Naive B cell (primary cell): ENCODE results near the gene ANG. TPM values are rescaled to one million over a fixed set of nuclear protein-coding genes. Genes with fewer than 3 reads are reported as not detected.
A peak's percentile ranks its signal among the peaks of the same experiment; 100 is the strongest.
"Not testable (repeated sequence)": the region's sequence is repeated elsewhere in the genome, so short reads cannot be mapped to it uniquely, and the experiment has no call there.

Experiments used
- ATAC-seq, 2 donors: fragments of 150-1000 bp; cut with Tn5 transposase; 2 replicates each; pipeline ENCODE4 v1.10.0; 2021; ENCODE audit warnings: low read depth in 2 of 2, mild to moderate bottlenecking in 2 of 2, moderate library complexity in 2 of 2
- DNase-seq: peaks from one replicate; pipeline ENCODE4 v3.0.0; 2022
- H3K27ac Mint-ChIP-seq, 6 donors: one replicate each; pipeline ENCODE4 v1.8.0; 2020 to 2022; ENCODE audit warnings: mild to moderate bottlenecking in 6 of 6, mixed read lengths in 6 of 6, moderate library complexity in 5 of 6, inconsistent platforms in 2 of 6
- H3K27me3 Mint-ChIP-seq, 3 donors: one replicate each; pipeline ENCODE4 v1.8.0; 2021 to 2022; ENCODE audit warnings: mixed read lengths in 3 of 3, mild to moderate bottlenecking in 1 of 3
- H3K36me3 Mint-ChIP-seq, 2 donors: one replicate each; pipeline ENCODE4 v1.8.0; 2020 to 2022; ENCODE audit warnings: mixed read lengths in 2 of 2, inconsistent platforms in 1 of 2, mild to moderate bottlenecking in 1 of 2
- H3K4me1 Mint-ChIP-seq, 3 donors: one replicate each; pipeline ENCODE4 v1.8.0; 2020 to 2022; ENCODE audit warnings: mixed read lengths in 3 of 3, inconsistent platforms in 1 of 3, mild to moderate bottlenecking in 1 of 3, moderate library complexity in 1 of 3
- H3K4me3 Mint-ChIP-seq, 8 donors: one replicate each; pipeline ENCODE4 v1.8.0; 2020 to 2022; ENCODE audit warnings: mild to moderate bottlenecking in 8 of 8, mixed read lengths in 8 of 8, moderate library complexity in 8 of 8, inconsistent platforms in 2 of 8
- H3K9me3 Mint-ChIP-seq, 7 donors: one replicate each; pipeline ENCODE4 v1.8.0; 2020 to 2022; ENCODE audit warnings: mixed read lengths in 7 of 7, mild to moderate bottlenecking in 5 of 7, inconsistent platforms in 2 of 7, moderate library complexity in 1 of 7
- polyA plus RNA-seq, 6 donors: library from polyadenylated mRNA; unstranded; fragments of 300-500 nt; fragmentation: Illumina TruSeq; gene quantifications; one replicate each; pipeline ENCODE4 v1.2.3, GENCODE V29; 2021; ENCODE audit warnings: low read depth in 6 of 6

Gene ANG
- polyA plus RNA-seq, 6 donors from 2014 or later = 0.53 to 0.63 (median 0.57) TPM; not detected in 3

DNA sequence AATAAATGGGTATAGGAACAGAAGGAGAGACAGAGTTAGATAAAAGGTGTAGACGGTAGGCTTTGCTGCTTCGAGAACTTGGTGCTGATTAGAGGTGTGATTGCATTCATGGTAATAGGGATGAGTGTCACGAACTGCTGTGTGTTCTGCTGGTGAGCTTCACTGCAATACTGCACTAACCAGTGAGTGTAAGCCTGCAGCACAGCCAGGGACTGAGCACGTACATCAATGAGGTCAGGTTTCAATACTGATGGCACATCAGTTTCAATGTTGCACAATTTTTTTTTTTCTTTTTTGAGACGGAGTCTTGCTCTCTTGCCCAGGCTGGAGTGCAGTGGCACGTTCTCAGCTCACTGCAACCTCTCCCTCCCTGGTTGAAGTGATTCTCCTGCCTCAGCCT lies 32.2 kb downstream of the ANG start:
- DNase-seq (no peak), ATAC-seq (no peak)
- Mint-ChIP-seq H3K9me3 (peaks cover 0 to 13% (median 4%) of the 10 kb centered on the region in 7 donors), H3K4me3 (peak overlapping the region in 1 of 8 donors; percentile 69), H3K27ac (peak overlapping the region in 4 of 6 donors; percentile 1 to 86 (median 32)), H3K4me1 (peaks cover 45 to 93% (median 85%) of the 10 kb centered on the region in 3 donors), H3K36me3 (peaks cover 1 to 11% of the 10 kb centered on the region in 2 donors), H3K27me3 (no peaks in the 10 kb centered on the region)

DNA sequence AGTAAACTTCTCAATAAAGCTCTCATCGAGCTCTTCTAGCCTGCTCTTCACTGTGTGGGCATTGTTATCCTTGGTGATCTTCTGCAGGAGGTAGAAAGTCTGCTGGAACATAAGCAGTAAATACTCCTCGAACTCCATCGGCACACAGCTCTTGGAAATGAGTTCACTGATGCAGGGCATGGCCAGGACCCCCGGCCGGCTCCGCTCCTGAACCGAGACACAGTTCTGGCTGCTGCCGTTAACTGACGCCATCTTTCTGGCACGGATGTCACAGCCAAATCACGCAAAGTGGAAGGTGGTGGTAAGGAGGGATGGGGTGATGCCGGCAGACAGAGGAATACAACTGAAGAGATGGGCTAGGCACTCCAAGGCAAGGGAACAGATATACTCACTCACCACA lies 33.5 kb downstream of the ANG start:
- Mint-ChIP-seq H3K27me3 (no peaks in the 10 kb centered on the region), H3K27ac (peak overlapping the region in 5 of 6 donors; percentile 39 to 81 (median 75)), H3K4me1 (peaks cover 50 to 93% (median 85%) of the 10 kb centered on the region in 3 donors), H3K9me3 (peaks cover 0 to 13% (median 4%) of the 10 kb centered on the region in 7 donors), H3K4me3 (no peak overlapping the region), H3K36me3 (peaks cover 9 to 10% of the 10 kb centered on the region in 2 donors)
- DNase-seq (no peak), ATAC-seq (no peak)

DNA sequence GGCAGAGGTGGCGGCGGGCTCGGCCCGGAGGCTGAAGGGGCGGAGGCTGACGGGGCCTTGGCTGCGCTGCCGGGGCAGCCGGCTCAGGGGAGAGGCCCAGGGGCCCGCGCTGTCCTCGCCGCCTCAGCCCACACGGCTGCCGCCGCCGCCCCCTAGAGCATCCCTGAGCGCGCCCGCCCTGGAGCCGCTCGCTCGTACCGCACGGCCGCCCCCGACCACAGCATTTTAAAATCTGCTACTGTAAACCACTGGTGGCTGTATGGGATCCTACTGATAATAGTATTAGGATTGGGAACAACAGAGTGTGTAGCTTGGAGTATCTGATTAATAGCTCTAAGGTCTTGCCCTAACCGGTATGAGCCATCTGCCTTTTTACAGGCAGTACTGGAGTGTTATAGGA lies 34.9 kb downstream of the ANG start:
- H3K9me3 Mint-ChIP-seq = peaks cover 0 to 13% (median 4%) of the 10 kb centered on the region in 7 donors
- no peak for DNase-seq
- no peaks in the 10 kb centered on the region for H3K27me3 Mint-ChIP-seq
- H3K36me3 Mint-ChIP-seq = peaks cover 9 to 10% of the 10 kb centered on the region in 2 donors
- H3K4me1 Mint-ChIP-seq = peaks cover 41 to 87% (median 81%) of the 10 kb centered on the region in 3 donors
- ATAC-seq = peak; percentile 47 to 60
- H3K4me3 Mint-ChIP-seq = peak overlapping the region; percentile 6 to 77 (median 47)
- H3K27ac Mint-ChIP-seq = peak overlapping the region in 3 of 6 donors; percentile 30 to 67 (median 31)

DNA sequence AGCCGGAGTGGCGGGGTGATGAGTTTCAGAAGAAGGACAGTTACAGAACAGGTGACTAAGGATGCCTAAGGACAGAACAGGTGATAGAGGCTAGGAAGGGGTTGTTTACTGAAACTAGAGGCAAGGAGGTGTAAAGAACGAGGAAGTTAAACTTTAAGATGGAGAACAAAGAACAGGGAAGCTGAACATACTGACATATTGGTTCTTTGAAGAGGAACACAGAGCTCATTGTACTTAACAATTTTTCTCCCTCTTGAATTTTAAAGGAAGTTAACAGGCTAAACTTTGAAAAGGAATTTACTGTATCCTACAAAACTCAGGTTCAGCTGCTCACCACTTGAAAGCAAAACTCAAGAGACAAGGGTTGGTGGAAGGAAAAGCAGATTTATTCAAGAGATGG lies 37.6 kb downstream of the ANG start:
- Mint-ChIP-seq H3K4me3 (peak overlapping the region in 7 of 8 donors; percentile 62 to 83 (median 71)), H3K27ac (peak overlapping the region; percentile 81 to 98 (median 94)), H3K9me3 (peaks cover 0 to 12% (median 0%) of the 10 kb centered on the region in 7 donors), H3K4me1 (peaks cover 24 to 62% (median 57%) of the 10 kb centered on the region in 3 donors)
- not testable (repeated sequence) for H3K36me3 Mint-ChIP-seq, H3K27me3 Mint-ChIP-seq, DNase-seq
- ATAC-seq = peak in 1 of 2 donors; percentile 29

DNA sequence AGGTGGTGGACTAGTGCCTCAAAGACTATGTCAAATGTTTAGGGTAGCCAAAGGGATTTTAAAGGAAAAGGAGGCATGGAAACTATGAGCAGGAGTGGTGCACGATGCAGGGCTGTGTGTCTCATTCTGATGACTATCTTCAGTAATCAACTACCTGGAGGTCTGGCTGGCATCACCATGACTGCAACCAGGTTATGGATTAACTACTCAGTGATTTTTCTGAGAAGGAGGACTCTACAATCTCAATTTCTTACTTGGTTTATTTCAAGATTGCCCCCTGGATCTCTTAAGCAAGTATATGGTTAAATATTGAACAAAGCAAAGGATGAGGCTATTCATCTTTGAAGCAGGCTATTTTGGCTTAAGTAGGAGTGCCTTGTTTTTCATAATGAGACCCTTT lies 38.0 kb downstream of the ANG start:
- peaks cover 0 to 4% (median 0%) of the 10 kb centered on the region in 3 donors for H3K27me3 Mint-ChIP-seq
- H3K4me3 Mint-ChIP-seq = peak overlapping the region in 7 of 8 donors; percentile 62 to 83 (median 71)
- H3K36me3 Mint-ChIP-seq = peaks cover 4 to 9% of the 10 kb centered on the region in 2 donors
- no peak for DNase-seq
- H3K4me1 Mint-ChIP-seq = peaks cover 22 to 58% (median 53%) of the 10 kb centered on the region in 3 donors
- peak overlapping the region; percentile 81 to 98 (median 94) for H3K27ac Mint-ChIP-seq
- H3K9me3 Mint-ChIP-seq = peaks cover 0 to 12% (median 0%) of the 10 kb centered on the region in 7 donors
- ATAC-seq = no peak

DNA sequence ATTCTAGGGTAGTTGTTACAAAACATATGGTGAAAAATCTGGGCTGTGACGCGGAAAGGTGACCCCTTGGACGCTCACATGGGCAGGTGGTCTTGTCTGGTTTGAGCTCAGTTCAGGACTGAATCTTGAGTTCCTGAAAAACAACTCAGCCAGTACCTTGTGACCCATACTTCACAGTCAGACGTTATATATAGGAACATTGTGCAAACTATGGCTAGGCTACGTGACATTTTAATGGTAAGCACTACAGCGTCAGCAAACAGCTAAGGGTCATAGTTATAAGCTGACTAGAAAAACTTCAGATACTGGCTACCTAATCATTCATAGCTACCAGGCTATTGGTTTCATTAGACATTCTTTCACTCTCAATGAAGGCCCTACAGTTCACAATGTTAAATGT lies 42.3 kb downstream of the ANG start:
- no peak overlapping the region for H3K4me3 Mint-ChIP-seq
- H3K36me3 Mint-ChIP-seq = peaks cover 4 to 7% of the 10 kb centered on the region in 2 donors
- H3K27ac Mint-ChIP-seq = no peak overlapping the region
- DNase-seq (no peak), ATAC-seq (no peak)
- peaks cover 0 to 8% (median 0%) of the 10 kb centered on the region in 7 donors for H3K9me3 Mint-ChIP-seq
- peaks cover 0 to 4% (median 0%) of the 10 kb centered on the region in 3 donors for H3K27me3 Mint-ChIP-seq
- peaks cover 28 to 43% (median 42%) of the 10 kb centered on the region in 3 donors for H3K4me1 Mint-ChIP-seq

DNA sequence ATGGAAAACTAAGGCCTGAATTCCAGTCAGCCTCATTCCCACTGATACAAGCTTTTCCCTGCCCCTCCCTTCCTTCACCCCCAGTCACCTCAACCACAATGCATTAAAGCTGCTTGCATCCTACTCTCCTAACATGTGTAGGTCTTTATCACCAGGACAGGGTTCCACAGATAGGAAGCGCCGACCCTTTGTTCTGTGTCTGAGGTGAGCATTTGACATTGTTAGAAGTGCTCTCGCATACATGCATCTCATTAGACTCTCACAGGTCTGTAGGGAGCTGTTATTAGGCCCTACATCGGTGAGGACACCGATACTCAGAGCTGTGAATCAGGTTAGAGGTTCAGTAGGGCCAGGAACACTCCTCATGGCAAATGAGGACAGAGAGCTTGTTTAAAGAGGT lies 43.9 kb downstream of the ANG start:
- Mint-ChIP-seq H3K9me3 (peaks cover 0 to 3% (median 0%) of the 10 kb centered on the region in 7 donors), H3K27me3 (peaks cover 0 to 4% (median 0%) of the 10 kb centered on the region in 3 donors), H3K4me1 (peaks cover 14 to 27% (median 27%) of the 10 kb centered on the region in 3 donors), H3K36me3 (no peaks in the 10 kb centered on the region), H3K4me3 (no peak overlapping the region), H3K27ac (peak overlapping the region in 1 of 6 donors; percentile 71)
- DNase-seq (no peak), ATAC-seq (no peak)

DNA sequence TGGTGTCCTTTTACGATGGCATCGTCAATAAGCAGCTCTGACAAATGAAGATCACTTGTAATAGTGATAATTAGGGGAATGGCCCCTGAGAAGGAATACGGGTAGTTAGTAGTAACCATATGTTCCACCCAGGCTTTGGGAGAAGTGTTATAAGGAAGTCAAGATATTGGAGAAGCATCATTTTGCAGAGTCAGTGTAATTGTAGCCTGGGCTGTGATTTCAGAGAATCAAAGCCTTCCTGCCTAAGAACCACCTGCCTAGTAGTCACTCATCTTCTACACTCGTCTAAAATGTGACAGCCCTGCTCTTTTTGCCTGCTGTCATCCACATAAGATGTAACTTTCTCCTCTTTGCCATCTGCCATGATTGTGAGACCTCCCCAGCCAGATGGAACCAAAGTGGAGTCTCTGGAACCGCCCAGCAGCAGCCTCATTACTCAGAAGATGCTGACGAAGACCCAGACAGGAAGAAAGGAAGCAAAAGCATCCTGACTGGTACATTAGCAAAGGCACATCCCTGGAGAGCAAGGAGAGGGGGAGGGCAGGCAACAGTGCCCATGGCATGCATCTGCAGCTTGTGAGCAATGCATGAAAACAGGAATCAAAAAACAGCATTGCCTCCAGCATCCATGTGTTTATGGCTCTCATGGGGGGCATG lies 44.5 kb downstream of the ANG start:
- Mint-ChIP-seq H3K36me3 (no peaks in the 10 kb centered on the region), H3K4me3 (no peak overlapping the region), H3K4me1 (peaks cover 14 to 22% (median 21%) of the 10 kb centered on the region in 3 donors), H3K27ac (peak overlapping the region in 2 of 6 donors; percentile 33 to 71), H3K27me3 (peaks cover 0 to 4% (median 0%) of the 10 kb centered on the region in 3 donors), H3K9me3 (no peaks in the 10 kb centered on the region)
- DNase-seq (no peak), ATAC-seq (no peak)

DNA sequence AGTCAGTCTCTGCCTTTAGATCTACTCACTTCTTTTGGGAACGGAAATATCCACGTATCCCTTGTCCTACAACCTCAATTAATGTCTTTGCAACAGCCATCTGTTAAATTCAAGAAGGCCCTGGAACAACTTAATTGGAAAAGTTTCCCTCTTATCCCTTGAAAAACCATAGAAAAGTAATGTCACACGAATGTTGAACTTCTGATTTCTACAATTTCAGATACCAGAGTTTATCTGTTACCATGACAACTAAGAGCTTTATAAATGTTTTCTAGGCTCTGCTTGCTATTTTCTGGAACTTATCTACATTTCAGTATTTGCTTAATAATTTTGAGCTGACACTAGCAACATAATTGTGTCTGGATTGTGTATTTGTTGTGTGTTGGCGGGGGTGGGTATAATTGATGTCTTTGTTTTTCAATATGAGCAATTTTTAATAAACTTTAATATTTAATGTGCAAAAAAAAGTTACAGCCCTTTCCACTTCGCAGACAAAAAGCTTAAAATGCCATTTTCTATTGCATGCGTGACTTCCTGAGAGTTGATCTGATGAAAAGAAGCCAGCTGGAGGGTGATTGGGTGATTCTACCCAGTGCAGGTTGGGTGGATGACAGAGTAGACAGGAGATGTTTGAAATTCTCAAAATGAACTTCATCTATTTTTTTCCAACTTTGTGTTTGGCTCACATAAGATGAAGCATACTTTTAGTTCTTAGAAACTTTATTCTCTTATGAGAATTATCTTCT lies 45.3 kb downstream of the ANG start:
- Mint-ChIP-seq H3K4me1 (peaks cover 14 to 22% (median 21%) of the 10 kb centered on the region in 3 donors), H3K4me3 (peak overlapping the region in 2 of 8 donors; percentile 6 to 40), H3K9me3 (no peaks in the 10 kb centered on the region), H3K27ac (no peak overlapping the region), H3K27me3 (peaks cover 0 to 6% (median 4%) of the 10 kb centered on the region in 3 donors), H3K36me3 (no peaks in the 10 kb centered on the region)
- DNase-seq = no peak
- ATAC-seq = no peak

DNA sequence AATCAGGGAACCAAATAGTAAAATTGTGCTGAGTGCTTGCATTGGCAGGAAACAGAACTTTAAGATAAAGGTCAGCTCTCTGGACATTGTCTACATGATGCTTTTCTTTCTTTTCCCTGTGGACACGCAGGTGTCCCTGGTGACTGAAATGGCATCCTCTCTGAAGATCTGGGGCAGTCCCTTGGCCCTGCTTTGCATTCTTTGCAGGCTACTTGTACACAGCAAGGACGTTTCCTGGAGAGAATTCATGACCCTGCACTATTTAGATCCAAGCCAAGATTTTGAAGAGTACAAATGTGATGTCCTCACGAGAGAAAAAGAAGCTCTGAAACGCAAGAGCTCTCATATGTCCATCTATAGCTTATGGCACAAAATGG lies 45.9 kb downstream of the ANG start:
- Mint-ChIP-seq H3K4me1 (peaks cover 14 to 22% (median 21%) of the 10 kb centered on the region in 3 donors), H3K4me3 (peak overlapping the region in 4 of 8 donors; percentile 6 to 43 (median 30)), H3K27me3 (peaks cover 0 to 7% (median 4%) of the 10 kb centered on the region in 3 donors), H3K9me3 (no peaks in the 10 kb centered on the region), H3K27ac (peak overlapping the region in 1 of 6 donors; percentile 76), H3K36me3 (no peaks in the 10 kb centered on the region)
- no peak for DNase-seq
- ATAC-seq = peak in 1 of 2 donors; percentile 50

DNA sequence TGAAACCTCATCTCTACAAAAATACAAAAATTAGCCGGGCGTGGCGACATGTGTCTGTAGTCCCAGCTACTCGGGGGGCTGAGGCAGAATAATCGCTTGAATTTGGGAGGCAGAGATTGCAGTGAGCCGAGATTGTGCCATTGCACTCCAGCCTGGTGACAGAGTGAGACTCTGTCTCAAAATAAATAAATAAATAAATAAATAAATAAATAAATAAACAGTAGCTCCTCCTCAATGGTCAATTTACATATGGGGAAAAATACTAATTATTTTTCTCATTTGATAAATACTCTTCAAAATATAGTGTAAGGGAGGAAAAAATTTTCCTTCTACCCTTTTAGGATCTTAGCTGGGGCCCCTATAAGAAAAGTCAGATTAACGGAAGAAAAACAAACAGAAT lies 49.7 kb downstream of the ANG start:
- not testable (repeated sequence) for H3K36me3 Mint-ChIP-seq, ATAC-seq, DNase-seq, H3K27ac Mint-ChIP-seq, H3K4me3 Mint-ChIP-seq, H3K9me3 Mint-ChIP-seq
- Mint-ChIP-seq H3K27me3 (peaks cover 0 to 14% (median 0%) of the 10 kb centered on the region in 3 donors), H3K4me1 (peaks cover 21 to 37% (median 27%) of the 10 kb centered on the region in 3 donors)

DNA sequence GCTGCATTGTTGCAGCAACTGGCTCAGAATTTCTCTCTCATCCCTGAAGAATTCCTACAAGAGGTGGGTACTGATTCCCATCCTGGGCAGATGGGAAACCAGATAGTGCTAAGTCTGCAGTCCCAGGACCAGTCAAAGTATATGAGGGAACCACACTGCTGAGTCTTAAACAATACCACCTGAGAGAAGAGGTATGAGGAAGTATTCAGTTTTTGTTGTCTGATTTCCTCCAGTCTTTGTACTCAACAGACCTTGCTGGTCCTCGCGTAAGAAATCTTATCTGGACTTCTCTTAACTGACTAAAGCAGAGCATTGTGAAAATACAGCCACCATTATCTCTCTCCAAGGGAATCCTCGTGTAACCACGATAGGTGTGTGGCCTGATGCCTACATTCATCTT lies 53.6 kb downstream of the ANG start:
- DNase-seq = no peak
- H3K27me3 Mint-ChIP-seq = peaks cover 0 to 14% (median 0%) of the 10 kb centered on the region in 3 donors
- H3K4me1 Mint-ChIP-seq = peaks cover 7 to 24% (median 20%) of the 10 kb centered on the region in 3 donors
- H3K27ac Mint-ChIP-seq = peak overlapping the region; percentile 59 to 82 (median 74)
- H3K36me3 Mint-ChIP-seq = no peaks in the 10 kb centered on the region
- no peaks in the 10 kb centered on the region for H3K9me3 Mint-ChIP-seq
- peak; percentile 58 to 79 for ATAC-seq
- H3K4me3 Mint-ChIP-seq = no peak overlapping the region

DNA sequence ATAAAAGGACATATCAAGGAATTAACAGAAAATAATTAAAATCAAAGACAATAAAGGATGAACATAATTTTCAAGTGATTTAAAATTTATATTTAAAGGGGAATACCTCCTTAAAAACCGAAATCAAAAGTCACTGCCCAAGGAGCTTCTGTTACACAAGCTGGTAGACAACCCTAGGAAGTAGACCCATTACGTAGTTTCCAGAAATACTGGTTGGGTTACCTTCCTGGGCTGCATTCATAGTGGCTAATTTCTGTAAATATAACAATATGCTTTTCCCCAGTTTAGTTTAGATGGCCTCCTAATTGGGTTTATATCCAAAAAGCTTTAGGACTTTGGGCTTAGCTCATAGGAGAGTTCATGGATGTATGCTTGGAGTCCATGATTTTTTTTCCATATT lies 55.0 kb downstream of the ANG start:
- Mint-ChIP-seq H3K9me3 (no peaks in the 10 kb centered on the region), H3K4me3 (no peak overlapping the region), H3K27me3 (peaks cover 0 to 11% (median 0%) of the 10 kb centered on the region in 3 donors), H3K27ac (no peak overlapping the region), H3K36me3 (no peaks in the 10 kb centered on the region), H3K4me1 (peaks cover 7 to 24% (median 20%) of the 10 kb centered on the region in 3 donors)
- DNase-seq (no peak), ATAC-seq (no peak)
